PC-3 (cell line): ENCODE results near the gene LYPD3.

Source experiments
- CTCF ChIP-seq: fragments of 300-600 bp; sonication (generic); conservative IDR thresholded peaks from 2 replicates; pipeline ENCODE4 v1.5.1; 2017; ENCODE audit warnings: antibody characterized with exemption, low read depth, mild to moderate bottlenecking, low read length
- EZH2 ChIP-seq: fragments of 300-600 bp; sonication (generic); IDR thresholded peaks from one replicate; pipeline ENCODE4 v1.6.1; 2017; ENCODE audit warnings: antibody characterized with exemption, mild to moderate bottlenecking, low read length; ENCODE audit not compliant: unreplicated experiment

- TF ChIP-seq CTCF (no peak), EZH2 (no peak)
Observed at GRCh38 chr19:43460362-43461016, 4.9 kb downstream of the LYPD3 start.
